H1 (cell line): ENCODE data around the gene NEK9.

ENCODE experiments used
- EZH2 ChIP-seq: fragments of 200-600 bp; sonication (generic); IDR thresholded peaks from 2 replicates; pipeline ENCODE4 v1.7.1; 2012; ENCODE audit warnings: low read depth, mild to moderate bottlenecking, moderate library complexity, low read length, inconsistent platforms; ENCODE audit not compliant: severe bottlenecking
- POLR2A ChIP-seq, 2 experiments: IDR thresholded peaks; 1 replicate in 1 of 2; 2 replicates in 1 of 2; pipeline ENCODE4 v1.6.1; 2011; ENCODE audit warnings: low read depth in 2 of 2, low read length in 2 of 2, mild to moderate bottlenecking in 2 of 2; ENCODE audit errors: control extremely low read depth in 1 of 2
- POLR2AphosphoS5 ChIP-seq: IDR thresholded peaks from 2 replicates; pipeline ENCODE4 v1.6.1; 2011; ENCODE audit warnings: low read depth, low read length
- RBBP5 ChIP-seq: IDR thresholded peaks from 2 replicates; pipeline ENCODE4 v1.7.1; 2012; ENCODE audit warnings: low read depth, mild to moderate bottlenecking, inconsistent platforms, low read length, moderate library complexity, borderline replicate concordance
- SP1 ChIP-seq: IDR thresholded peaks from 2 replicates; pipeline ENCODE4 v1.6.1; 2011; ENCODE audit warnings: low read depth, low read length
- TBP ChIP-seq: IDR thresholded peaks from 2 replicates; pipeline ENCODE4 v1.6.1; 2011; ENCODE audit warnings: low read depth, low read length, improper control_type of control experiment
- TEAD4 ChIP-seq: IDR thresholded peaks from 2 replicates; pipeline ENCODE4 v1.6.1; 2012; ENCODE audit warnings: low read depth, low read length, inconsistent platforms, mixed read lengths
- TF ChIP-seq, protein P1 (sequence below), 3 experiments: IDR thresholded peaks; 1 replicate in 2 of 3; 2 replicates in 1 of 3; pipeline versions ENCODE4 v1.5.1 to v1.6.1; 2011; ENCODE audit warnings: low read length in 3 of 3, mild to moderate bottlenecking in 3 of 3, inconsistent platforms in 2 of 3, low read depth in 1 of 3, moderate library complexity in 1 of 3; ENCODE audit not compliant: insufficient read depth in 1 of 3; ENCODE audit errors: control extremely low read depth in 1 of 3

DNA sequence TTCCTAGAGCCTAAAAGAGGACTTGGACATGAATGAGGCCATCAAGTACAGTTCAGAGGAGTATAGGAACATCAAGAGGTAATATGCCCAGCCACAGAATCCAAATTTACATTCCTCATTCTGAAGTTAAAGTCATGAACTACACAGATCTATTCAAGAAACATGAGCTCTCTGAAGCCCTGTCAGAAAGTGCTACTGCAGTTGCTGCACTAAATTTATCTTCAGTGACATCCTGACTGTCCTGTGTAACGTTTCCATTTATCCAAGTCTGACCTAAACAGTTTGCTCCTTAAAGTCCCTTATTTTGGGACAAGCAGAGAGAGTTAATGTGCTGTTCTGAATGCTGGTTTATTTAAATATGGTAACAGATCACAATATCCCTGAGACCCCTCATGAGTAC, 28.2 kb downstream of the NEK9 start:
- TF ChIP-seq SP1 (no peak), TBP (no peak), TEAD4 (no peak), RBBP5 (no peak), POLR2A (IDR thresholded peaks at IDR 0.05; ENCODE audit: control extremely low read depth in 1 of 2, low read depth in 2 of 2, low read length in 2 of 2) (no peak), EZH2 (no peak), POLR2AphosphoS5 (no peak)
- TF ChIP-seq, protein P1, sequence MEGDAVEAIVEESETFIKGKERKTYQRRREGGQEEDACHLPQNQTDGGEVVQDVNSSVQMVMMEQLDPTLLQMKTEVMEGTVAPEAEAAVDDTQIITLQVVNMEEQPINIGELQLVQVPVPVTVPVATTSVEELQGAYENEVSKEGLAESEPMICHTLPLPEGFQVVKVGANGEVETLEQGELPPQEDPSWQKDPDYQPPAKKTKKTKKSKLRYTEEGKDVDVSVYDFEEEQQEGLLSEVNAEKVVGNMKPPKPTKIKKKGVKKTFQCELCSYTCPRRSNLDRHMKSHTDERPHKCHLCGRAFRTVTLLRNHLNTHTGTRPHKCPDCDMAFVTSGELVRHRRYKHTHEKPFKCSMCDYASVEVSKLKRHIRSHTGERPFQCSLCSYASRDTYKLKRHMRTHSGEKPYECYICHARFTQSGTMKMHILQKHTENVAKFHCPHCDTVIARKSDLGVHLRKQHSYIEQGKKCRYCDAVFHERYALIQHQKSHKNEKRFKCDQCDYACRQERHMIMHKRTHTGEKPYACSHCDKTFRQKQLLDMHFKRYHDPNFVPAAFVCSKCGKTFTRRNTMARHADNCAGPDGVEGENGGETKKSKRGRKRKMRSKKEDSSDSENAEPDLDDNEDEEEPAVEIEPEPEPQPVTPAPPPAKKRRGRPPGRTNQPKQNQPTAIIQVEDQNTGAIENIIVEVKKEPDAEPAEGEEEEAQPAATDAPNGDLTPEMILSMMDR (IDR thresholded peaks at IDR 0.05; ENCODE audit: control extremely low read depth in 1 of 3, insufficient read depth in 1 of 3, low read depth in 1 of 3, low read length in 3 of 3), result no peak
